ENCODE results near the gene PEBP1. TPM values are rescaled to one million over a fixed set of nuclear protein-coding genes. Genes with fewer than 3 reads are reported as not detected.

The PEBP1 gene
- total and polyA plus RNA-seq, 4 donors = 123 to 317 (median 167) TPM

GRCh38 chr12:118098401-118098800, 37.5 kb upstream of the PEBP1 start:
- DNase-seq = no peak
- TF ChIP-seq, protein P1, sequence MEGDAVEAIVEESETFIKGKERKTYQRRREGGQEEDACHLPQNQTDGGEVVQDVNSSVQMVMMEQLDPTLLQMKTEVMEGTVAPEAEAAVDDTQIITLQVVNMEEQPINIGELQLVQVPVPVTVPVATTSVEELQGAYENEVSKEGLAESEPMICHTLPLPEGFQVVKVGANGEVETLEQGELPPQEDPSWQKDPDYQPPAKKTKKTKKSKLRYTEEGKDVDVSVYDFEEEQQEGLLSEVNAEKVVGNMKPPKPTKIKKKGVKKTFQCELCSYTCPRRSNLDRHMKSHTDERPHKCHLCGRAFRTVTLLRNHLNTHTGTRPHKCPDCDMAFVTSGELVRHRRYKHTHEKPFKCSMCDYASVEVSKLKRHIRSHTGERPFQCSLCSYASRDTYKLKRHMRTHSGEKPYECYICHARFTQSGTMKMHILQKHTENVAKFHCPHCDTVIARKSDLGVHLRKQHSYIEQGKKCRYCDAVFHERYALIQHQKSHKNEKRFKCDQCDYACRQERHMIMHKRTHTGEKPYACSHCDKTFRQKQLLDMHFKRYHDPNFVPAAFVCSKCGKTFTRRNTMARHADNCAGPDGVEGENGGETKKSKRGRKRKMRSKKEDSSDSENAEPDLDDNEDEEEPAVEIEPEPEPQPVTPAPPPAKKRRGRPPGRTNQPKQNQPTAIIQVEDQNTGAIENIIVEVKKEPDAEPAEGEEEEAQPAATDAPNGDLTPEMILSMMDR (IDR thresholded peaks at IDR 0.05; ENCODE audit: control extremely low read depth, extremely low read depth) = no peak
- Histone ChIP-seq H3K9me3 (ENCODE audit: control insufficient read depth in 4 of 4, insufficient read depth in 3 of 4, low read length in 3 of 4) (no peaks in the 10 kb centered on the region), H3K9ac (ENCODE audit: insufficient read depth in 1 of 2, low read length in 2 of 2) (no peak overlapping the region), H3K4me1 (ENCODE audit: control insufficient read depth in 5 of 5, insufficient read depth in 5 of 5, low read length in 5 of 5) (peaks cover 0 to 4% (median 0%) of the 10 kb centered on the region in 5 donors), H3K27ac (ENCODE audit: low read depth in 1 of 2, low read length in 1 of 2) (no peak overlapping the region), H3K36me3 (ENCODE audit: control insufficient read depth in 4 of 4, insufficient read depth in 4 of 4, low read length in 4 of 4) (peaks cover 0 to 3% (median 0%) of the 10 kb centered on the region in 4 donors), H3K27me3 (ENCODE audit: control insufficient read depth in 3 of 3, insufficient read depth in 3 of 3, low read length in 2 of 3) (no peaks in the 10 kb centered on the region), H3K4me3 (no peak overlapping the region)
- no peak for ATAC-seq (ENCODE audit: insufficient read depth, low FRiP score)
- WGBS, 2 donors = 86 to 93% methylated on average over 3 of the region's 3 CpGs

GRCh38 chr12:118098911-118099671, 36.8 kb upstream of the PEBP1 start:
- 89 to 95% methylated on average over 12 of the region's 12 CpGs for WGBS, 2 donors
- Histone ChIP-seq H3K9ac (ENCODE audit: insufficient read depth in 1 of 2, low read length in 2 of 2) (no peak overlapping the region), H3K4me1 (ENCODE audit: control insufficient read depth in 5 of 5, insufficient read depth in 5 of 5, low read length in 5 of 5) (peaks cover 0 to 4% (median 0%) of the 10 kb centered on the region in 5 donors), H3K27ac (ENCODE audit: low read depth in 1 of 2, low read length in 1 of 2) (no peak overlapping the region), H3K36me3 (ENCODE audit: control insufficient read depth in 4 of 4, insufficient read depth in 4 of 4, low read length in 4 of 4) (peaks cover 0 to under 1% (median 0%) of the 10 kb centered on the region in 4 donors), H3K27me3 (ENCODE audit: control insufficient read depth in 3 of 3, insufficient read depth in 3 of 3, low read length in 2 of 3) (no peaks in the 10 kb centered on the region), H3K9me3 (ENCODE audit: control insufficient read depth in 4 of 4, insufficient read depth in 3 of 4, low read length in 3 of 4) (no peaks in the 10 kb centered on the region), H3K4me3 (no peak overlapping the region)
- no peak for DNase-seq
- TF ChIP-seq, protein P1 (IDR thresholded peaks at IDR 0.05; ENCODE audit: control extremely low read depth, extremely low read depth) = no peak
- ATAC-seq (ENCODE audit: insufficient read depth, low FRiP score) = no peak

GRCh38 chr12:118101051-118101450, 34.9 kb upstream of the PEBP1 start:
- ATAC-seq (ENCODE audit: insufficient read depth, low FRiP score) (no peak), DNase-seq (no peak)
- no peak overlapping the region for H3K27ac ChIP-seq (ENCODE audit: low read depth in 1 of 2, low read length in 1 of 2)
- H3K4me1 ChIP-seq (ENCODE audit: control insufficient read depth in 5 of 5, insufficient read depth in 5 of 5, low read length in 5 of 5) = peaks cover 0 to 7% (median 0%) of the 10 kb centered on the region in 5 donors
- TF ChIP-seq, protein P1 (IDR thresholded peaks at IDR 0.05; ENCODE audit: control extremely low read depth, extremely low read depth) = no peak
- WGBS, 2 donors = 94 to 97% methylated on average over 3 of the region's 3 CpGs
- H3K9ac ChIP-seq (ENCODE audit: insufficient read depth in 1 of 2, low read length in 2 of 2) = no peak overlapping the region
- no peaks in the 10 kb centered on the region for H3K9me3 ChIP-seq (ENCODE audit: control insufficient read depth in 4 of 4, insufficient read depth in 3 of 4, low read length in 3 of 4)
- no peaks in the 10 kb centered on the region for H3K36me3 ChIP-seq (ENCODE audit: control insufficient read depth in 4 of 4, insufficient read depth in 4 of 4, low read length in 4 of 4)
- no peaks in the 10 kb centered on the region for H3K27me3 ChIP-seq (ENCODE audit: control insufficient read depth in 3 of 3, insufficient read depth in 3 of 3, low read length in 2 of 3)
- no peak overlapping the region for H3K4me3 ChIP-seq
